Omental fat pad (tissue), 4 donors: ENCODE measurements around the gene RAPGEF5. TPM values are rescaled to one million over a fixed set of nuclear protein-coding genes. Genes with fewer than 3 reads are reported as not detected.

Experiments used
- ATAC-seq: fragments of 150-250 bp; one replicate; pipeline ENCODE4 v1.9.1; 2016; ENCODE audit warnings: mild to moderate bottlenecking, moderate library complexity; ENCODE audit not compliant: low FRiP score
- DNase-seq: peaks from one replicate; pipeline ENCODE4 v3.0.0-alpha.2; 2019; ENCODE audit warnings: low spot score
- CTCF ChIP-seq, 3 donors: fragments of 450-650 bp; IDR thresholded peaks; one replicate each; pipeline ENCODE4 v1.5.1; 2016 to 2017; ENCODE audit warnings: antibody characterized with exemption in 3 of 3, mild to moderate bottlenecking in 3 of 3, moderate library complexity in 2 of 3
- total RNA-seq, 4 donors: library from RNA; depleted of rRNA; stranded (reverse); fragments of >200 nt; gene quantifications; one replicate each; pipeline ENCODE4 v1.1.0, GENCODE V29; 2016

Gene RAPGEF5
- total RNA-seq, 4 donors from 2014 or later: 34.7 to 163 (median 73.0) TPM

GRCh38 chr7:22250390-22250789, 106.6 kb downstream of the RAPGEF5 start:
- no peak for ATAC-seq
- DNase-seq: no peak
- no peak for TF ChIP-seq CTCF (IDR thresholded peaks at IDR 0.05)

GRCh38 chr7:22248111-22248809, 108.7 kb downstream of the RAPGEF5 start:
- TF ChIP-seq CTCF (IDR thresholded peaks at IDR 0.05): no peak
- no peak for ATAC-seq
- no peak for DNase-seq

GRCh38 chr7:22241805-22242390, 115.1 kb downstream of the RAPGEF5 start:
- no peak for DNase-seq
- no peak for TF ChIP-seq CTCF (IDR thresholded peaks at IDR 0.05)
- ATAC-seq: no peak

GRCh38 chr7:22240904-22241571, 115.9 kb downstream of the RAPGEF5 start:
- TF ChIP-seq CTCF (IDR thresholded peaks at IDR 0.05): no peak
- ATAC-seq (no peak), DNase-seq (no peak)

- no peak for TF ChIP-seq CTCF (IDR thresholded peaks at IDR 0.05)
- no peak for ATAC-seq
These were observed 118.3 kb downstream of the RAPGEF5 start for GRCh38 chr7:22238354-22239311.

GRCh38 chr7:22235134-22235533, 121.8 kb downstream of the RAPGEF5 start:
- ATAC-seq (no peak), DNase-seq (no peak)
- TF ChIP-seq CTCF (IDR thresholded peaks at IDR 0.05): no peak

More at GRCh38 chr7:22238354-22239311, 118.3 kb downstream of the RAPGEF5 start:
- no peak for DNase-seq
